NB4 (cell line): ENCODE measurements around the gene CATSPER2.
"Not testable (repeated sequence)": the region's sequence is repeated elsewhere in the genome, so short reads cannot be mapped to it uniquely, and the experiment has no call there.

Experiments used
- MYC ChIP-seq: IDR thresholded peaks from 2 replicates; pipeline ENCODE4 v1.6.1; 2011; ENCODE audit warnings: low read depth, low read length
- POLR2A ChIP-seq: IDR thresholded peaks from 2 replicates; pipeline ENCODE4 v1.6.1; 2011; ENCODE audit warnings: mild to moderate bottlenecking; ENCODE audit not compliant: insufficient read length; ENCODE audit errors: extremely low read depth
- TF ChIP-seq, protein P1 (sequence below): IDR thresholded peaks from one replicate; pipeline ENCODE4 v1.5.1; 2012; ENCODE audit warnings: low read depth, low read length
- TF ChIP-seq, protein P2 (sequence below): IDR thresholded peaks from 2 replicates; pipeline ENCODE4 v1.6.1; 2011; ENCODE audit warnings: low read depth, low read length

DNA sequence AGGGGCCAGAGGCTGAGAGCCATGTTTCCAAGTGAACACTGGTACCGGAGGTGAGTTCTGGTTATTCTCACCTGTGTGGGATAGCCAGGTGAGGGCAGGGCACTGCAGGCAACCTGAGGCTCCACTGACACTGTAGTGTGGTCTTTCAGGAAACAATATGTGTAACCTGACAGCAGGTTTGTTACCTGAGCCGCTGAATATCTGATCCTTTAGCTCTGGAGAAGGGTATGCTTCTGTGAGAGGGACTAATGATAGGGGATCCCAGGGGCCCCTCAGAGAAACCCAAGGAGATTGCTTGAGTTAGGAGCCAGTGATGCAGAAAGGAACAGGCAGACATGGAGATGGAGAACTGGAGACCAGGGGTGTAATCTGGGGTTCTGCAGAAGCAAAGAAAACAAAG is 29.9 kb downstream of the CATSPER2 start, which contains the start of gene STRC:
- TF ChIP-seq, protein P1, sequence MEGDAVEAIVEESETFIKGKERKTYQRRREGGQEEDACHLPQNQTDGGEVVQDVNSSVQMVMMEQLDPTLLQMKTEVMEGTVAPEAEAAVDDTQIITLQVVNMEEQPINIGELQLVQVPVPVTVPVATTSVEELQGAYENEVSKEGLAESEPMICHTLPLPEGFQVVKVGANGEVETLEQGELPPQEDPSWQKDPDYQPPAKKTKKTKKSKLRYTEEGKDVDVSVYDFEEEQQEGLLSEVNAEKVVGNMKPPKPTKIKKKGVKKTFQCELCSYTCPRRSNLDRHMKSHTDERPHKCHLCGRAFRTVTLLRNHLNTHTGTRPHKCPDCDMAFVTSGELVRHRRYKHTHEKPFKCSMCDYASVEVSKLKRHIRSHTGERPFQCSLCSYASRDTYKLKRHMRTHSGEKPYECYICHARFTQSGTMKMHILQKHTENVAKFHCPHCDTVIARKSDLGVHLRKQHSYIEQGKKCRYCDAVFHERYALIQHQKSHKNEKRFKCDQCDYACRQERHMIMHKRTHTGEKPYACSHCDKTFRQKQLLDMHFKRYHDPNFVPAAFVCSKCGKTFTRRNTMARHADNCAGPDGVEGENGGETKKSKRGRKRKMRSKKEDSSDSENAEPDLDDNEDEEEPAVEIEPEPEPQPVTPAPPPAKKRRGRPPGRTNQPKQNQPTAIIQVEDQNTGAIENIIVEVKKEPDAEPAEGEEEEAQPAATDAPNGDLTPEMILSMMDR, result not testable (repeated sequence)
- TF ChIP-seq POLR2A, MYC: not testable (repeated sequence)
- TF ChIP-seq, protein P2, sequence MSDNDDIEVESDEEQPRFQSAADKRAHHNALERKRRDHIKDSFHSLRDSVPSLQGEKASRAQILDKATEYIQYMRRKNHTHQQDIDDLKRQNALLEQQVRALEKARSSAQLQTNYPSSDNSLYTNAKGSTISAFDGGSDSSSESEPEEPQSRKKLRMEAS, result not testable (repeated sequence)
